ENCODE measurements around the gene TXNL4A.
"Not testable (repeated sequence)": the region's sequence is repeated elsewhere in the genome, so short reads cannot be mapped to it uniquely, and the experiment has no call there.

The TXNL4A gene

GRCh38 chr18:79988451-79989194, at the start of gene TXNL4A:
Gene TXNL4A, minus strand, starts transcription at chr18:79988563. Its CDS starts 171 bp downstream, at chr18:79988392.
- peak; percentile 84 for DNase-seq (ENCODE audit: low spot score)

- no peak for DNase-seq (ENCODE audit: low spot score)
Measured at GRCh38 chr18:80037300-80037699, 48.9 kb upstream of the TXNL4A start.

GRCh38 chr18:80035997-80036396, 47.6 kb upstream of the TXNL4A start:
- no peak for DNase-seq (ENCODE audit: low spot score)

GRCh38 chr18:80034852-80035406, 46.6 kb upstream of the TXNL4A start:
- DNase-seq (ENCODE audit: low spot score): no peak

- DNase-seq (ENCODE audit: low spot score): peak; percentile 100
Measured at GRCh38 chr18:80034068-80034851, 45.9 kb upstream of the TXNL4A start, which contains the start of gene RBFA. Gene RBFA, plus strand, starts transcription at chr18:80034434. Its CDS starts 62 bp downstream, at chr18:80034496.

GRCh38 chr18:80033181-80034067, 45.1 kb upstream of the TXNL4A start:
- DNase-seq (ENCODE audit: low spot score): no peak

- no peak for DNase-seq (ENCODE audit: low spot score)
Measured at GRCh38 chr18:80029690-80030089, 41.3 kb upstream of the TXNL4A start.

- not testable (repeated sequence) for DNase-seq (ENCODE audit: low spot score)
Measured at GRCh38 chr18:80027719-80028118, 39.4 kb upstream of the TXNL4A start.

GRCh38 chr18:80026363-80026762, 38.0 kb upstream of the TXNL4A start:
- no peak for DNase-seq (ENCODE audit: low spot score)

- DNase-seq (ENCODE audit: low spot score): no peak
Measured at GRCh38 chr18:80023173-80023572, 34.8 kb upstream of the TXNL4A start.

- DNase-seq (ENCODE audit: low spot score): no peak
Measured at GRCh38 chr18:80022613-80023012, 34.2 kb upstream of the TXNL4A start.

- no peak for DNase-seq (ENCODE audit: low spot score)
Measured at GRCh38 chr18:80012714-80013113, 24.4 kb upstream of the TXNL4A start.

- not testable (repeated sequence) for DNase-seq (ENCODE audit: low spot score)
Measured at GRCh38 chr18:80011496-80012137, 23.3 kb upstream of the TXNL4A start.

- no peak for DNase-seq (ENCODE audit: low spot score)
Measured at GRCh38 chr18:80010551-80010906, 22.2 kb upstream of the TXNL4A start.

GRCh38 chr18:80009661-80010550, 21.5 kb upstream of the TXNL4A start:
- DNase-seq (ENCODE audit: low spot score): no peak

GRCh38 chr18:80006724-80007123, 18.4 kb upstream of the TXNL4A start:
- DNase-seq (ENCODE audit: low spot score): no peak

- no peak for DNase-seq (ENCODE audit: low spot score)
Measured at GRCh38 chr18:80004600-80005342, 16.4 kb upstream of the TXNL4A start.

- no peak for DNase-seq (ENCODE audit: low spot score)
Measured at GRCh38 chr18:80002468-80002867, 14.1 kb upstream of the TXNL4A start.

- no peak for DNase-seq (ENCODE audit: low spot score)
Measured at GRCh38 chr18:80000877-80001276, 12.5 kb upstream of the TXNL4A start.

- not testable (repeated sequence) for DNase-seq (ENCODE audit: low spot score)
Measured at GRCh38 chr18:79999701-80000100, 11.3 kb upstream of the TXNL4A start.

Data from ecto neural progenitor cell (in vitro differentiated cells).